ENCODE data around the gene RGS10. TPM values are rescaled to one million over a fixed set of nuclear protein-coding genes. Genes with fewer than 3 reads are reported as not detected.

The RGS10 gene
- total RNA-seq, 1 donor from 2014 or later, result 311 TPM

DNA sequence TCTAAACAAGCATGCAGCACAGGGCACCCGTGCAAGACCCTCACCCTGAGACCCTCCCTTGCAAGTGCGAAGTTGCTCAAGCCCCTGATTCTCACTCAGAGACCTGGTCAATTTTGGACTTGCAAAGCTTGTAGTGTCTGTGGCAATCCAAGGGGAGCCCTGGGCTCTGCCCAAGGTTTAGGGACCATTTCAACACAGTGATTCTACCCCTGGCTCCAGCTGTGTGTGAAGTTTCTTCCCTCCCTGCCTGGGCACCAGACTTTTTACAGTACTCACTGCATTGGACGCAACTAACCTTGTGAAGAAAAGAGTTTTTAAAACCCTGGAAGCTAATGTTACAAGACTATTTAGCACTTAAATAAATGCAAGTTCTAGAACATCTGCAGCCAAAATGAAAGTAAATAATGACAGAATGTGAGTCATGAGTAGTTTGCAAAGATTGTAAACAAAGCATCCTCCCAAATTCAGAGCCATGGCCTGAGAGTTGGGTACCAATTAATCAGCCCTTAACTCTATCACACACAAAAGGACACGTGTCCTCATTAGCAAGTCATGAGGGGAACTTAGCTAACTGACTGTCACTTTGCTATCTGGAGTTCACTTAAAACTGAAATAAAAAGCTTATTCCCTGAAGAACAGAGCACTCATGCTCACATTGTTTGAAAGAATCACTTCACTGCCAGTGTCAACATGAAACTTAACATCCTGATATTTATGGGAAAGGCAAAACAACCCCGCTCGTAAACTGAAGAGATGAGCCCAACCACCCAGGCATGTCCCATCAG, 48.1 kb downstream of the RGS10 start:
- no peak for TF ChIP-seq CTCF (IDR thresholded peaks at IDR 0.05; ENCODE audit: partially characterized antibody, unreplicated experiment)
- no peak for DNase-seq
- H3K4me3 Mint-ChIP-seq (ENCODE audit: unreplicated experiment), result no peak overlapping the region
- no peaks in the 10 kb centered on the region for H3K27me3 Mint-ChIP-seq (ENCODE audit: unreplicated experiment)
- no peaks in the 10 kb centered on the region for H3K36me3 Mint-ChIP-seq (ENCODE audit: unreplicated experiment)
- peak overlapping the region; percentile 17 for H3K27ac Mint-ChIP-seq (ENCODE audit: unreplicated experiment)
- H3K9me3 Mint-ChIP-seq (ENCODE audit: unreplicated experiment), result peaks cover 7% of the 10 kb centered on the region
- peaks cover 13% of the 10 kb centered on the region for H3K4me1 Mint-ChIP-seq (ENCODE audit: low read depth, unreplicated experiment)

GRCh38 chr10:119493155-119493554, 49.4 kb downstream of the RGS10 start:
- DNase-seq, result no peak
- Mint-ChIP-seq H3K36me3 (ENCODE audit: unreplicated experiment) (no peaks in the 10 kb centered on the region), H3K9me3 (ENCODE audit: unreplicated experiment) (peaks cover 5% of the 10 kb centered on the region), H3K4me3 (ENCODE audit: unreplicated experiment) (no peak overlapping the region), H3K4me1 (ENCODE audit: low read depth, unreplicated experiment) (peaks cover 13% of the 10 kb centered on the region), H3K27ac (ENCODE audit: unreplicated experiment) (no peak overlapping the region), H3K27me3 (ENCODE audit: unreplicated experiment) (no peaks in the 10 kb centered on the region)
- no peak for TF ChIP-seq CTCF (IDR thresholded peaks at IDR 0.05; ENCODE audit: partially characterized antibody, unreplicated experiment)

DNA sequence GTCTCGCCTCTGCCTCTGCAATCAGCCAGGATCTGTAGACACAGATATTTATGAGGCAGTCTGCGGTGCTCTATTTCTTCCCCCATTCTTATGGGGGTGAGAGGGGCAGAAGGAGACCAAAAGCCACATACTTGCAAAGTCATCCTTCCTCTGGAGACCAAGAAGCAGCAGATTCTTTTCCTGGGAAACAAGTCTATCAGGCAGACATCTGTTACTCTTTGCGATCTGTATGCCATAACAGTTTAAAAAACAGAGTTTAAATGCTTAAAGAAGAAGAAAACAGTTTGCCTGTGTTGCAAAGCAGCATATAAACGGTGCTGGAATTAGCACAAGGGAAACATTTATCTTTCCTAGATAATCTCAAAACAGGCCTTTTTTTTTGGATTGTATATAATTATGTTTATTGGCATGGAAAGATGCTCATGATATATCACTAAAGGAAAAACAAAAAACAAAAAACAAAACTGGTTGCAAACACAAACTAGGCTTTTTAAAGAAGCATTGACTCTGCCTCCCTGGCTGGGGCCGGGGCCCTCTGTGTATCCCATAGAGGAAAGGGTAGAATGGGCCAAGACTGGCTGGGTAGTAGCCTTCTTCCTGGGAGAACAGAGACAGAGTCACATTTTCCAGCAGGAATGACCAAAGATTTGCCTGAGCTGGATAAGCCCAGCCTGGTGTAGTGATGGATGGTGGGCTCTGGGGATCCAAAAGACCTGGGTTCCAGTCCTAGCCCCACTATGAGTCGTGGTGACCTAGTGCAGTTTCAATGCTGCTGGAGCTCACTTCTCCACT, 50.4 kb downstream of the RGS10 start:
- Mint-ChIP-seq H3K4me1 (ENCODE audit: low read depth, unreplicated experiment) (peaks cover 13% of the 10 kb centered on the region), H3K27ac (ENCODE audit: unreplicated experiment) (peak overlapping the region; percentile 19), H3K36me3 (ENCODE audit: unreplicated experiment) (no peaks in the 10 kb centered on the region), H3K27me3 (ENCODE audit: unreplicated experiment) (no peaks in the 10 kb centered on the region), H3K9me3 (ENCODE audit: unreplicated experiment) (peaks cover 2% of the 10 kb centered on the region), H3K4me3 (ENCODE audit: unreplicated experiment) (no peak overlapping the region)
- TF ChIP-seq CTCF (IDR thresholded peaks at IDR 0.05; ENCODE audit: partially characterized antibody, unreplicated experiment), result no peak
- no peak for DNase-seq

DNA sequence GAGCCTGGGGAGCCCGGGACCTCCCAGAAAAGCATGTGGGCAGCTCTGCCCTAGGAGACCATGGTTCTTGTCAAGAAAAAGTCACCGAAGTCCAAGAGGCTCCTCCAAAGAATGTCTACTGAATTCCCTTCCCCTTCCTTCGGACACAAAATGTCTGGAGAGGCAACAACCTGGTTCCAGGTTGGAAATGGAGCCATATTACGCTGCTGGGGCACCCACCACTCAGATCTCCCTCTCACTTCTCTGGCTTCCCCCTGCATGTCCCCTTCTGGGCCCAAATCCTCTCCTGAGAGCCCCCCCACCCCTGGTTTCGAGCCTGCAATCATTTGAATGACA, 52.6 kb downstream of the RGS10 start:
- peaks cover 2% of the 10 kb centered on the region for H3K9me3 Mint-ChIP-seq (ENCODE audit: unreplicated experiment)

More for the DNA sequence above, 52.6 kb downstream of the RGS10 start:
- no peak for DNase-seq
- TF ChIP-seq CTCF (IDR thresholded peaks at IDR 0.05; ENCODE audit: partially characterized antibody, unreplicated experiment), result peak; percentile 38
- H3K4me1 Mint-ChIP-seq (ENCODE audit: low read depth, unreplicated experiment), result peaks cover 13% of the 10 kb centered on the region
- H3K27me3 Mint-ChIP-seq (ENCODE audit: unreplicated experiment), result no peaks in the 10 kb centered on the region
- H3K27ac Mint-ChIP-seq (ENCODE audit: unreplicated experiment), result no peak overlapping the region
- H3K36me3 Mint-ChIP-seq (ENCODE audit: unreplicated experiment), result no peaks in the 10 kb centered on the region
- H3K4me3 Mint-ChIP-seq (ENCODE audit: unreplicated experiment), result no peak overlapping the region

All from glutamatergic neuron (in vitro differentiated cells).